NCI-H2196 treated with DMSO at 0.1 percent for 48 hours (cell line): ENCODE measurements around the gene TSPO.
"Not testable (repeated sequence)": the region's sequence is repeated elsewhere in the genome, so short reads cannot be mapped to it uniquely, and the experiment has no call there.

ENCODE experiments used
- DNase-seq: peaks from one replicate; lab custom pipeline; 2025; ENCODE audit not compliant: unreplicated experiment; lab: John Stamatoyannopoulos, UW

Gene TSPO

DNA sequence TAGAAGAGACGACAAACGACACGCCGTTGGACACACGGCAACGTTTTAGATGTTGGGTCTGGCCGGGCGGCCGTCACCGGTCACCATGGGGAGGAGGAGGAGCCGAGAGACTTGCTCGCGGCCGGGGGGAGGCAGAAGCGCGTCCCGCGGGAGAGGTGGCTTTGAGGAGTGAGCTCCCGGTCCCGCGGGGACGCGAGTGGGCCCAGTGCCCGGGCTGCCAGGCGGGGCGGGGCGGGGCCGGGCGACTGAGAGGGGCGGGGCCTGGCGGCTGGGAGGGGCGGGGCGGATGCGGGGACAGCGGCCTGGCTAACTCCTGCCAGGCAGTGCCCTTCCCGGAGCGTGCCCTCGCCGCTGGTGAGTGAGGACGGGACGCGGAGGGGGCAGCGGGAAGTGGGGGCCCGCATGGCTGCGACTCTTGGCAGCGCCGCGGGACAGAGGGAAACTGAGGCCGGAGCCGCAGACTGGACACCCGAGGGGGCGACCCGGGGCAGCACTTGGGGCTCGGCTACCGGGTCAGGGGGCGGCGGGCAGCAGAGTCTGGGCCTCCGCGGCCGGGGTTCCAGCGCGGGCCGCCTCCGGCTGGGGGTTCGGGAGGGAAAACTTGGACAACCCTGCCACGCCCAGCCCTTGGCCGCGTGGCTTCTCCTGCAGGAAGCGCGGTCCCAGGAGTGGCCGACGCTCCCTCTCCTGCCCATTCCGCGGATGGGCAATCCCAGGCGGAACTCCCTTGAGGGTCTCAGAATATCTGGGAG is at the start of gene TSPO:
Gene TSPO (plus strand): TSS at position 309 of the 752 bp plus-strand sequence. CDS start 7,680 bp downstream, outside the sequence.
- peak; percentile 35 for DNase-seq

DNA sequence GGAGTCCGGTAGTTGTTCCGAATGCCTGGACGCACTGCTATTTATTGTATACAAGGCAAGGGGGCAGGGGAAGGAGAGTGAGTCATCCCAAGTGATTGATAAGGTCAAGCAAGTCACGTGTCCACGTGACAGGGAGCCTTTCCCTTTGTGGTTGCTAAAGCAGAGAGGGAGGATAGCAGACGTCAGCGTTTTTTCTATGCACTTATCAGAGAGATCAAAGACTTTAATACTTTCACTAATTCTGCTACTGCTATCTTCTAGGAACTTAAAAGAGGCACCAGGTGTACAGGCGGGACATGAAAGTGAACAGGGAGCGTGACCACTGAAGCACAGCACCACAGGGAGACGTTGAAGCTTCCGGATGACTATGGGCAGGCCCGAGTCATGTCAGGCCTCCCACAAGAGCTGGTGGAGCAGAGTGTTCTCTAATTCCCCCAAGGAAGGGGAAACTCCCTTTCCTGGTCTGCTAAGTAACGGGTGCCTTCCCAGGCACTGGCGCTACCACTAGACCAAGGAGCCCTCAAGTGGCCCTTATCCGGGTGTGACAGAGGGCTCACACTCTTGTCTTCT is 47.2 kb upstream of the TSPO start:
- not testable (repeated sequence) for DNase-seq

DNA sequence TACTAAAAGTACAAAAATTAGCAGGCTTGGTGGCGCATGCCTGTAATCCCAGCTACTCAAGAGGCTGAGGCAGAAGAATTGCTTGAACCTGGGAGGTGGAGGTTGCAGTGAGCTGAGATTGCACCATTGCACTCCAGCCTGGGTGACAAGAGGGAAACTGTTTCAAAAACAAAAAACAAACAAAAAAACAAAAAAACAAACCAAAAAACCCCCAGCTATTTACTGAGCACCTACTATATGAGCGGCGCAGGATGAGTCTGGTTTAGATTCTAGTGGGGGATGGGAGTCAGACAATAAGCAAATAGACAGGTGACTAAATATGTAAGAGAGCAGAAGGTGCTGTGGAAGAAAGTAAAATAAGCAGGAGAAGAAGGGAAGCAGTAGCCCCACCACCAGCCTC is 46.4 kb upstream of the TSPO start:
- DNase-seq: not testable (repeated sequence)

DNA sequence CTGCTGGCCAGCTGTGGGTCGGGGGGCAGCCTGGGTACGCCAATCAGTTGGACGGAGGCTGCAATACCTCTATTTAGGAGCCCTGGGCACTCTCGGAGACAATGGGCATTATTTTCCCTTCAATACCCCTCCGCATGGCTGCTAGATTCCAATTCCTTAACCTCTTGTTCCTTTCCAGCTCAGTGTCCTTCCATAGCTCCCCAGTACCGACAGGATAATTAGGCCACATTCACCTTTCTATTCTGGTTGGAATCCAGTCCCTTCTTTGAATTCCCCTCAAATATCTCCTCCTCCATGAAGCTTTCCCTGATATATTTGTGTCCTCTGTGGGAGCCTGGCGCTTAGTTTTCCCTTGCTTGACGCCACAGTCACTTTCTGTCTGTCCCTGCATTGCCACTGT is 45.1 kb upstream of the TSPO start:
- DNase-seq: no peak

DNA sequence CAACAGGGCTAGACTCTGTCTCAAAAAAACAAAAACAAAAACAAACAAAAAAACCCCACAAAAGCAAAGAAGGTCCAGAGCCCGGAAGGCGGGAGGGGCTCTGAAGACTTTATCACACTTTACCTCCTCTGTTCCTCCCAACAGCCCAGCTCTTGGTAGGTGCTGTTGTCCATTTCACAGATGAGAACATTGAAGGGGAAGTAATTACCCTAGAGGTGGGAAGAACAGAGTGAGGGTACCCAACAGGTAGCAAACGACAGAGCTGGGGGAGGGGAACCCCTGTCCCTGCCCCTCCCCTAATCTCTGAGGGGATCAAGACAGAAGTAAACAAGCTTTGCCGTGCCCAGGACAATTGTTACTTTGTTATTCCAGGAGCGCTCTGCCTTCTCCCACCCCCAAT is 41.8 kb upstream of the TSPO start:
- no peak for DNase-seq

DNA sequence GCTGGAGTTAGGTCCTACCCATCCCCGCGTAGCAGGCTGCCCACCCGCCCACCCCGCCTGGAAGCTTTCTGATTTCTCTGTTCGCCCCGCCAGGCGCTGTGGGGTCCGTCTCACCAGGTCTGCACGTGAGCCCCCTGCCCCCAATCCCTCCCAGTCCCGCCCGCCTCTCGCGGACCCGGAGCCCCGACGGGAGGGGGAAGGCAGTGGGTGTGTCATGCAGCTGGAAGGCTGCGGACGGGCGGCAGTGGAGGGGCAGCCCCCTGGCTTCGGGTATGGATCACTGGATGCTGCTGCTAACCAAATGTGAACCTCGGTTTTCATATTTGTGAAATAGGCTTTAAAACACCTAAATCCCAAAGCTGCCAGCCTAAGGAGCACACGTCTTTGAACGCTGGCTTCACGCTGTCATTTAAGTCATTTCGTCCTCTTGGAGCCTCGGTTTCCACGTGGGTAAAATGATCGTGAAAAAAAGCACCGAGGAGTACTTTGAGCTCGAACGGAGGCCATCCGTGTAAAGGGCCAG is 41.4 kb upstream of the TSPO start:
- peak; percentile 35 for DNase-seq

DNA sequence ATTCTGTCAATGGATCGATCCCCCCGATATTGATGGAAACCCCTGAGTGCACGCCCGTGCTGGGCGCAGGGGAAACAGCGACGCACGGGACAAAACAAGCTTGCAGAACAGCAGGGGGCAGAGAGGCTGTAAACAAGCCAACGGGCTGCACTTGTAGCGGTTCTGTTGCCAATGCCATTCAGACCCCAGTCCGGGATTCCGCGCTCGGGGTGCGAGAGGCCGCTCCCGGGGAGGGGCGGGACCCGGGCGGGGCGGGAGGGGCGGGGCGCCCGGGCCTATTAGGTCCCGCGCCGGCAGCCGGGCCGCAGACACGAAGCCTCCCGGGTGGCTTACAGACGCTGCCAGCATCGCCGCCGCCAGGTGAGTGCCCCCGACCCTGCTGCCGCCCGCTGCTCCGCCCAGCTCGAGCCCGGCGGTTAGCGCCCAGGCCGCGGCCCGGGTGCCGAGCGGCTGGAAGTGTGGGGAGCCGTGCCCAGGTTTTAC is 40.9 kb upstream of the TSPO start, which contains the start of gene BIK:
Gene BIK (plus strand): TSS at position 307 of the 483 bp plus-strand sequence. CDS start 13,273 bp downstream, outside the sequence.
- DNase-seq: no peak

DNA sequence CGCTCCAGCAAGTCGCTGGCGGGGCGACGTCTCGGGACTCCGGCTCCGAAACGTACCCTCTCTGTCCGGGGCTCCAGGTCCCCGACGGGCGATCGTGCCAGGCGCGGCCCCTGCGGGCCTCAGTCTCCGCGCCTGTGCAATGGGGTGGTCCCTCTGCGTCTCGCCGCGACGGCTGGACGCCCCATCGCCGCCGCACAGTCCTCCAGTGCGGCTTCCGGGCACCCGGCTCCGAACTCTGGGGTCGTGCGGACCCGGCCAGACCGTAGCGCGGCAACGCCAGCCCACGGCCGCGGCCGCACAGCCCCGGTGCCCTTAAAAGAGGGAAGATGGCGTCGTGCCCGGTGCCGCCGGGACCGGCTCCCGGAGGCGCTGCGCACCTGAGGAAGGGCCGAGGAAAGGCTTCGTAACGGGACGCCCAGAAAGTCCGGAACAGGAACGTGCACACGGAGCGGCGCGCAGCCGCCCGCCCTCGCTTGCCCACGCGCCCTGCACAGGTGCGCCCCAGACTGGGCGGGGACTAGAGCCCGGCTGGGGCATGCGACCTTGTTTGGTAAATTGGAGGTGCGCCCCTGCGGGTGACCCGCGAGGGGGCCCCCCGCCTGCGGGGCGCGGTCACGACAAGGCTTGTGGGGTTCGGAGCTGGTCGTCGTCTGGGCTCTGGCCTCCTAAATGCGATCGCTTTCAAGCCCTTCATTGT is 40.3 kb upstream of the TSPO start:
- no peak for DNase-seq

DNA sequence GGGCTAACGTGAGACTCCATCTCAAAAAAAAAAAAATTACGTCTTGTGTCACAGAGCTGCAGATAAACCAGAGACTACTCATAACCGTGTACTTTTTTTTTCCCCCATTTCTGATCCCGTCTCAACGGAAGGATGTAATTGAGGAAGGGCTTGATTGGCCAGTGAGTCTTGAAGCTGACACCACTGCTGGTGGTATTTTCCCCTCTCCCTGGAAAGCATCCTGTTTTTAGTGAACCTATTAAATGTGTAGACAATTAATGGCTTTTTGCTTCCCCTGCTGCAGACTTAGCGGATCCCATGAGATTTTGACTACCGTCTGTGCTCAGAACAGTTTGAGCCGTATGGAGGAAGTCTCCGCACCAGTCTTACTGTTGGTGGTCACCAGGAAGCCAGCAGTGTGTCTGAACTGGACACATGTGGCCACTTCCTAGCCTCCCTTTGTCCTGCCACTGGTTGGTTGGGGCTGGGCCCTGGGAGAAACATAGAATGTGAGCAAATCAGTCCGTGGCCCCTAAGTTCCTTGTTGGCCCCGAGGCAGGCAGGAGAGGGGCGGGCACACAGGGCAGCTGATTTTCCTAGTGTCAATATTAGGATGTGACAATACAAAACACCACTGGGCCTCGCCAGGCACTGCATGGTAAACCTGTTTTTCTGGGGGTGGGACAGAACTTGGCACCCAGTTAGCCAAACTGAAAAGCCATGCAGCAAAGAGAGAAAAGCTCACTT is 37.7 kb upstream of the TSPO start:
- DNase-seq: no peak

DNA sequence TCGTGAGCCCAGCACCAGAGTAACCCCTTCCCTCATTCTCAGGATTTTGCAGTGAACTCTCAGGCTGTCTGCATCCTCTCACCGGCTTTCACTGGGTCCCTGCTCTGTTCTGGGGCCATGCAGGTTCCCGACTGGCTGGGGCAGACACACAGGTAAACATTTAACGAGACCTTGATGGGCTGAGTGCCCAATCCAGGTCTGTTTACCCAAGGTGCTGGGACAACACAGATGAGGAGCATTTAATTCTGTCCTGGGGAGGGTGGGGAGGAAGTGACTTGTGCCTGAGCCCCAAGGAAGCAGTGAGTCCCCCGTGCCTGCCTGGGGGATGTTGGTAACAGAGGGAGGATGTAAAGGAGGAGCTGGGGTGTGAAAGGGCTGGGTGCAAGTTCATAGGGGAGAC is 36.4 kb upstream of the TSPO start:
- DNase-seq: peak; percentile 55

DNA sequence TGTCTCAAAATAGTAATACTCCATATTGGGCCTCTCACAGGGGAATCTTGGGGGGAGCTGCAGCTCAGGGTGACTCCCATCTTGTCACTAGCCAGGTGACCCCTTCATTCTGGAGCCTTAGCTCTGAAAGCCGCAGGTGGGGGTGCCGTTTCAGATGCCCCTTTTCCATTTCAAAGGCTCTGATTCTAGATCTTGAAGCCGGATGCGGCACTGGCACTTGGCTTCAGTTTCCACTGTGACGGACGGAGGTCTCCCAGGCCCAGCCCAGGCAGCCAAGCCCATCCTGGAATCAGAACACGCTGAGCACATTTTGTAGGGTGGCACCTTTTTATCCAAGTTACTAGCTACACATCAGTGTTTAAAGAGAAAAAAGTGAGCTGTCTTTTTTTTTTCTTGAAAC is 34.4 kb upstream of the TSPO start:
- DNase-seq: no peak

DNA sequence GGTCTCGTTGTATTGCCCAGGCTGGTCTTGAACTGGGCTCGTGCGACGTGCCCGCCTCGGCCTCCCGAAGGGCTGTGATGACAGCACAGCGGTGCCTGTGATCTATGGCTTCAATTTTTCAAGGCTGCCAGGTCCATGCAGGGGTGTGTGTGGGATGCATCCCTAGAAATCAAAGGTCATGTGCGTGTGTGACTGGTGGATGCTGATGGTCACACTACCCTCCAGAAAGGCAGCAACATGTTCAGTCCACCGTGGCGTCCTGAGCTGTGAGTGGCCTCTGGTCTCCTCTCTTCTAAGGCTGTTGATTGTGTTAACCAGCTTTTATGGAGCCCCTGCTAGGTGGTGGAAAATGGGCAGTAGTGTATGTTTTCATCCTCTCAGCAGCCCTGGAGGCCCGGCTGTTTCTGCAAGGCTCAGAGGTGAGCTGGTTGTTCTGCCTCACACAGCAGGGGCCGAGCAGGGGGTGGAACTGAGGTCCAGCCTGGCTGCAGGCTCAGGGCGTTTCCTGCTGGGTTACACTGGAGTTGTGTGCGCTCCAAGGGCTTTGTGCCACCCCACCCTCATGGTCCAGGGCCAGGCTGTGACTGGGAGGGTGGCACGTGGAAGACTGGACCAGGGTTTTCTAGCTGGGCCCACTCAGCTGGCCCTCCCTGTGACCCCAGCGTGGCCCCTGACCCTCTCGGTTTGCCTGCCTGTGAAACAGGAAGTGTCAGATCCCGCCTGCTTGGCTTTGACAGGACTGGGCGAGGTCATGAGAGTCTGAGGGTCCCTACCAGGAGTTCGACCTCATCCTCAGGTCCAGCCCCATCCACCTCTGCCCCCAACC is 33.1 kb upstream of the TSPO start:
- DNase-seq: no peak

DNA sequence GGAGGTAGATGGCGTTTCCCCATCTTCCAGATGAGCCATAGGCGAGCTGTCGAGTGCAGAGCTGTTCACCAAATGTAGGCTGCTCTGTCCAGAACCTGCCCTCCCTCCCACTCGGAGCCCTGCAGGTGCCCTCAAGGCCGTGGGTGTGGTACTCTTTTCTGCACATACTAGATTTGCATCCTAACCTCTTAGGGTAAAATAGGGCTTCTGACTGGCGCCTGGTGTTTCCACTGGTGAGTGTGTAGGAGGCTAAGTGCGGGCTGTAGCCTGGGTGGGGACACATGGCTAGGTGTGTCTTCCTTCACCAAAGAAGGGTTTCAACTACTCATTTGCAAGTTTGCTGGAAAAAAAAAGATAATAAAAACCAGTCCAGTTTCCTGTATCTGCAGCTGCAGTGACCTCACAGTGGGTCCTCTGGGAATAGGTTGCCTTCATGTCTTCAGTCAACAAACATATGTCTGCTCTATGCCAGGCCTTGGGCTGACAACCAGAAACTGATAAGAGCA is 32.4 kb upstream of the TSPO start:
- no peak for DNase-seq

DNA sequence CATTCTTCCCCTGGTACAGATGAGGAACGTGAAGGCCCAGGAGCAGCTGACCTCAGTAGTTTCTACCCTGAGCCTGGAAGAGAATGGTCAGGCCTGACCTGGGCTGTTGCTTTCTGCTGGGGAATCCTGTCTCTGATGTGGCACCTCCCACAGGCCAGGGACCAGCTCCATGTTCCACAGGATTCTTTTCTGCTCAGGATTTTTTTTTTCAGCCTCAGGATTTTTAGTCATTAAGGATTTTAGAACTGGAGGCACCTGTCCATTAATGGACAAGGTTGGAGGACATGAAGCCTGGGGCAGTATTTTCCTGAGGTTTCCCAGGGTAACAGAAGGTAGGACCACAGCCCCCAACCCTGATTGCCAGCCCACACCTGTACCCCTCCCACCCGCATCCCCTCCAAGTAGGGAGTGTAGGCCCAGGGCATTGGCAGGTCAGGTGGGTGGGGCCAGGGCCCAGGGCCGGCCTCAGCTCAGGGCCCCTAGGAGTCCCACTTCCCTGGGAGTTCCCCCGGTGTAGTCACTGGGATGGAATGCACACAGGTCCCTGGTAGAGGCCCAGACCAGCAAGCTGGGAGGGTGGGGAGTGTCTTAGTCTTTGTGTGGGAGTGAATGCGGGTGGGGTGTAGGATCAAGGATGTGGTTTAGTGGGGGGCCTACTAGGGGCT is 24.7 kb upstream of the TSPO start:
- DNase-seq: no peak

DNA sequence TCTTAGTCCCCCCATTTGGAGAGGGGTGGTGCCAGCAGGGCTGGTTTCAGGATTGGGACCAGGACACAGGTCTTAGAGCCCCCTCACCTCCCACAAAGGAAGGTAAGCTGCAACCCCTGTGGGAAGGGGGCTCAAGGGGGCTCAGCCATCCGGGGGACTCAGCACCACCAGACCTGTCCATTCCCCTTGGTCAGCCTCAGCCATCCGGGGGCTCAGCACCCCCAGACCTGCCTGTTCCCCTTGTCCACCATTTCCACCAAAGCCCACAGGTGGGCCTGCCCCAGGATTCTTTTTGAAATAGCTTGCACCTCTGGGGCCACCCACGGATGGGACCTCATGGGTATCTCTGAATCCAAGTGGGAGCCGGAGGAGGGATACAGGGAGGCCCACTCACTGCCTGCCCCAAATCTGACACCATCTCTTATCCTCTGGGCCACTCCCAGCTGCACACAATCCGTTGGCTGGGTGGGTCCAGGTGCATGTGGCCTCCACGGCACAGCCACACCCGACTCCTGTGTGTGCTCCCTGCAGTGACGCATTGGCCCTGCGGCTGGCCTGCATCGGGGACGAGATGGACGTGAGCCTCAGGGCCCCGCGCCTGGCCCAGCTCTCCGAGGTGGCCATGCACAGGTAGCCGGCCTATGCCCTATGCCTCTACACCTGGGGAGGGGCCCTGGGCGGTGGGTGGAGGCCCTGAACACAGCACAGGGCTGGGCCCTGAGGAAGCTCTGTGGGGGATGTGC is 24.0 kb upstream of the TSPO start:
- DNase-seq: no peak

DNA sequence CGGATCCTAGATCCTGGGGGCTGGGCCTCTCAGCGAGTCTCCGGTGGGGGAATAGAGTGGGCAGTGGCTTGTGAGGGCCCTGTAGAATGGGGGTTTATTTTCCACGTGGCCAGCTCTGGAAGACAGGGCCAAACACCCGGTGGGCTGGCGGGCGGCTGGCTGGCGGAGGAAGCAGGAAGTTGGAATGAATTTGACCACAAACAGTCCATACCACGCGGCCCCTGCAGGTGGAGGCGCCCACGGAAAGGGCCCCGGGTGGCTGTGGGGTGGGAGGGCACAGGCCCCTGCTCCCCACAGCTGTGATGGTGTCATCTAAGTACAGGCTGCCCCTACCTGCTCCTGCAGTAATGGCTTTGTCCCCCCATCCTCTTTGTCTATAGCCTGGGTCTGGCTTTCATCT is 23.2 kb upstream of the TSPO start:
- DNase-seq: no peak

DNA sequence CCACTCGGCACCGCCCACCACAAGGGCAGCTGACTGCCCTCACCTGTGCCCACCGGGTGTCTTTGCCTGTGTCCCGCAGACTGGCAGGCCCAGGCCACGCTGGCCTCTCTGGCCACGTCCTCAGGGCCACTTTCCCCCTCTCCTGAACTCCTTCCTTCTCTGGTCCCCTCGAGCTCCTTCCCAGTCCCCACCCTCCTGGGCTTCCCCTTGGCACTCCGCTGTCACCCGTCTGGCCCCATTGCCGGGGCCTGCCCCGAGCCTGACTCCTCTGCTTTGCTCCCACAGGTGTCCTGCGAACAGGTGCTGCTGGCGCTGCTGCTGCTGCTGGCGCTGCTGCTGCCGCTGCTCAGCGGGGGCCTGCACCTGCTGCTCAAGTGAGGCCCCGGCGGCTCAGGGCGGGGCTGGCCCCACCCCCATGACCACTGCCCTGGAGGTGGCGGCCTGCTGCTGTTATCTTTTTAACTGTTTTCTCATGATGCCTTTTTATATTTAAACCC is 22.4 kb upstream of the TSPO start:
- peak; percentile 74 for DNase-seq
